Neural crest cell (in vitro differentiated cells): ENCODE results near the gene CTTN. TPM values are rescaled to one million over a fixed set of nuclear protein-coding genes. Genes with fewer than 3 reads are reported as not detected.
"Not testable (repeated sequence)": the region's sequence is repeated elsewhere in the genome, so short reads cannot be mapped to it uniquely, and the experiment has no call there.

ENCODE experiments used
- DNase-seq: peaks from one replicate; pipeline ENCODE4 v3.0.0; 2021; ENCODE audit warnings: low read depth, mixed read lengths, low spot score
- H3K27ac Mint-ChIP-seq: one replicate; pipeline ENCODE4 v1.8.0; 2021; ENCODE audit warnings: mild to moderate bottlenecking, mixed read lengths; ENCODE audit not compliant: unreplicated experiment
- H3K27me3 Mint-ChIP-seq: 2 replicates; pipeline ENCODE4 v1.8.0; 2021; ENCODE audit warnings: low read depth, mild to moderate bottlenecking, mixed read lengths
- H3K36me3 Mint-ChIP-seq: 2 replicates; pipeline ENCODE4 v1.8.0; 2021; ENCODE audit warnings: low read depth, mild to moderate bottlenecking, mixed read lengths
- H3K4me1 Mint-ChIP-seq: 2 replicates; pipeline ENCODE4 v1.8.0; 2021; ENCODE audit warnings: mixed read lengths
- H3K4me3 Mint-ChIP-seq: one replicate; pipeline ENCODE4 v1.8.0; 2021; ENCODE audit warnings: mild to moderate bottlenecking, mixed read lengths
- H3K9me3 Mint-ChIP-seq: 2 replicates; pipeline ENCODE4 v1.8.0; 2021; ENCODE audit warnings: mixed read lengths
- total RNA-seq: library from RNA; stranded (reverse); gene quantifications from 2 replicates; pipeline ENCODE4 v1.2.1, GENCODE V29; 2021
- TF ChIP-seq, protein P1 (sequence below): fragments of 200-600 bp; sonication (generic); conservative IDR thresholded peaks from 2 replicates; pipeline ENCODE4 v1.5.0; 2021; ENCODE audit warnings: antibody characterized with exemption, mild to moderate bottlenecking

The CTTN gene
- total RNA-seq, 1 donor from 2014 or later, result 146 TPM

GRCh38 chr11:70404244-70404643, 5.9 kb downstream of the CTTN start:
- Mint-ChIP-seq H3K9me3 (no peaks in the 10 kb centered on the region), H3K4me3 (peak overlapping the region; percentile 5), H3K27me3 (no peaks in the 10 kb centered on the region), H3K27ac (no peak overlapping the region), H3K4me1 (peaks cover 19% of the 10 kb centered on the region), H3K36me3 (peaks cover under 1% of the 10 kb centered on the region)
- no peak for DNase-seq
- TF ChIP-seq, protein P1, sequence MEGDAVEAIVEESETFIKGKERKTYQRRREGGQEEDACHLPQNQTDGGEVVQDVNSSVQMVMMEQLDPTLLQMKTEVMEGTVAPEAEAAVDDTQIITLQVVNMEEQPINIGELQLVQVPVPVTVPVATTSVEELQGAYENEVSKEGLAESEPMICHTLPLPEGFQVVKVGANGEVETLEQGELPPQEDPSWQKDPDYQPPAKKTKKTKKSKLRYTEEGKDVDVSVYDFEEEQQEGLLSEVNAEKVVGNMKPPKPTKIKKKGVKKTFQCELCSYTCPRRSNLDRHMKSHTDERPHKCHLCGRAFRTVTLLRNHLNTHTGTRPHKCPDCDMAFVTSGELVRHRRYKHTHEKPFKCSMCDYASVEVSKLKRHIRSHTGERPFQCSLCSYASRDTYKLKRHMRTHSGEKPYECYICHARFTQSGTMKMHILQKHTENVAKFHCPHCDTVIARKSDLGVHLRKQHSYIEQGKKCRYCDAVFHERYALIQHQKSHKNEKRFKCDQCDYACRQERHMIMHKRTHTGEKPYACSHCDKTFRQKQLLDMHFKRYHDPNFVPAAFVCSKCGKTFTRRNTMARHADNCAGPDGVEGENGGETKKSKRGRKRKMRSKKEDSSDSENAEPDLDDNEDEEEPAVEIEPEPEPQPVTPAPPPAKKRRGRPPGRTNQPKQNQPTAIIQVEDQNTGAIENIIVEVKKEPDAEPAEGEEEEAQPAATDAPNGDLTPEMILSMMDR, result no peak

GRCh38 chr11:70405679-70406395, 7.5 kb downstream of the CTTN start:
- Mint-ChIP-seq H3K36me3 (peaks cover 3% of the 10 kb centered on the region), H3K9me3 (no peaks in the 10 kb centered on the region), H3K27me3 (no peaks in the 10 kb centered on the region), H3K4me3 (no peak overlapping the region), H3K27ac (no peak overlapping the region), H3K4me1 (peaks cover 14% of the 10 kb centered on the region)
- DNase-seq, result no peak
- TF ChIP-seq, protein P1, result no peak

GRCh38 chr11:70407121-70407520, 8.8 kb downstream of the CTTN start:
- H3K36me3 Mint-ChIP-seq, result peaks cover 7% of the 10 kb centered on the region

GRCh38 chr11:70407814-70408213, 9.5 kb downstream of the CTTN start:
- no peak for DNase-seq
- TF ChIP-seq, protein P1, result no peak
- no peak overlapping the region for H3K4me3 Mint-ChIP-seq
- peaks cover 10% of the 10 kb centered on the region for H3K36me3 Mint-ChIP-seq
- H3K27me3 Mint-ChIP-seq, result no peaks in the 10 kb centered on the region
- H3K4me1 Mint-ChIP-seq, result peaks cover 7% of the 10 kb centered on the region
- H3K9me3 Mint-ChIP-seq, result no peaks in the 10 kb centered on the region
- no peak overlapping the region for H3K27ac Mint-ChIP-seq

More at GRCh38 chr11:70407121-70407520, 8.8 kb downstream of the CTTN start:
- Mint-ChIP-seq H3K27me3 (no peaks in the 10 kb centered on the region), H3K9me3 (no peaks in the 10 kb centered on the region), H3K4me3 (no peak overlapping the region), H3K27ac (peak overlapping the region; percentile 57), H3K4me1 (peaks cover 14% of the 10 kb centered on the region)
- TF ChIP-seq, protein P1, result no peak
- DNase-seq, result no peak

- peaks cover 13% of the 10 kb centered on the region for H3K36me3 Mint-ChIP-seq
- H3K27me3 Mint-ChIP-seq, DNase-seq, H3K27ac Mint-ChIP-seq, H3K9me3 Mint-ChIP-seq, H3K4me3 Mint-ChIP-seq, H3K4me1 Mint-ChIP-seq: not testable (repeated sequence)
Observed at GRCh38 chr11:70408326-70408725, 10.0 kb downstream of the CTTN start.

DNA sequence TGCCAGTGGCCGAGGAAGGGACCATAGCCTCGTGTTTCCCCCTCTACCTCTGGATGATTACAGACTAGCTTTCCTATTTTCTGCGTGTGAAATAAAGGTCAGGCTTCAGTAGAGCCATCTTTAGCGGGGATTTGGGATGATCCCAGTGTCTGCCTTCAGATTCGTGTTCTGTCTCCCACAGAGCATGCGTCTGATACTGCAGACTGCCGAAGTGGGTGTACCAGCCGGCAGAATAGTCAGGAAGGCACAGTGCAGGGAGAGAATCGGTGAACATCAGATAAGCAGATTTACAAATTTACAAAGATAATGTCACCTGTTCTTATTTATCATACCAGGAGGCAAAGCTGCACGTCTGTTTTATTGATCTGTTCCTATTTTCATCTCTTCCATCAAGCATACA, 11.1 kb downstream of the CTTN start:
- TF ChIP-seq, protein P1, result no peak
- Mint-ChIP-seq H3K27me3 (no peaks in the 10 kb centered on the region), H3K9me3 (no peaks in the 10 kb centered on the region), H3K4me3 (no peak overlapping the region), H3K4me1 (no peaks in the 10 kb centered on the region), H3K27ac (no peak overlapping the region), H3K36me3 (peaks cover 13% of the 10 kb centered on the region)
- DNase-seq, result no peak
